Pancreas (tissue), 10 donors: ENCODE data around the gene PPP1R14B. TPM values are rescaled to one million over a fixed set of nuclear protein-coding genes. Genes with fewer than 3 reads are reported as not detected.

Experiments used
- ATAC-seq, 4 donors: fragments of 200-7000 bp; cut with Tn5 transposase; one replicate each; pipeline versions ENCODE4 v1.8.0 to v1.9.1; 2020; ENCODE audit warnings: mild to moderate bottlenecking in 4 of 4, moderate library complexity in 4 of 4
- DNase-seq, 6 donors: peaks; one replicate each; pipeline ENCODE4 v3.0.0-alpha.2; 2020
- FAIRE-seq: peaks from 2 replicates; lab custom pipeline; 2012; peaks lifted over from hg19 to GRCh38; lab: Jason Lieb, UNC
- H3K27ac ChIP-seq, 4 donors: fragments of 200-600 bp; sonication (generic); 1 replicate in 3 of 4; 2 replicates in 1 of 4; pipeline versions ENCODE4 v1.5.0 to v1.8.0; 2020
- H3K27me3 ChIP-seq, 4 donors: fragments of 200-600 bp; one replicate each; pipeline ENCODE4 v1.8.0; 2021
- H3K36me3 ChIP-seq, 3 donors: fragments of 200-600 bp; sonication (generic) in 1 of 3; one replicate each; pipeline versions ENCODE4 v1.5.0 to v1.8.0; 2020 to 2021
- H3K4me1 ChIP-seq, 3 donors: fragments of 200-600 bp; one replicate each; pipeline ENCODE4 v1.8.0; 2021
- H3K4me3 ChIP-seq, 4 donors: fragments of 200-600 bp; sonication (generic) in 2 of 4; one replicate each; pipeline versions ENCODE4 v1.5.0 to v1.8.0; 2020 to 2021
- H3K9me3 ChIP-seq, 4 donors: fragments of 200-600 bp; one replicate each; pipeline ENCODE4 v1.8.0; 2021
- CTCF ChIP-seq, 4 donors: fragments of 200-600 bp; sonication (generic) in 3 of 4; IDR thresholded peaks; one replicate each; pipeline versions ENCODE4 v1.5.0 to v1.8.0; 2021; ENCODE audit warnings: antibody characterized with exemption in 4 of 4
- WGBS, 2 donors: extraction: QIAGEN DNeasy Blood & Tissue Kit; methylation state at CpG; one replicate each; pipeline ENCODE4 v1.1.7; 2013; 5-methylcytosine and 5-hydroxymethylcytosine counted together
- intact Hi-C, 3 donors: fragments of 100-400 bp; cut with DNase I; formaldehyde crosslinking; loops; one replicate each; pipeline versions ENCODE4 v1.11.1 to v1.14.2; 2022
- polyA plus RNA-seq, 2 donors: library from polyadenylated mRNA; stranded (reverse); fragments of 200-250 nt; gene quantifications; one replicate each; pipeline ENCODE4 v1.2.3, GENCODE V29; 2013
- total RNA-seq, 6 donors: library from RNA; stranded (reverse); fragmentation: NEBNext Ultra II Directional in 4 of 6; extraction: Animal tissue kit (Norgen Biotek cat#: 25700) in 4 of 6; gene quantifications; one replicate each; pipeline versions ENCODE4 v1.2.1 to v1.2.4, GENCODE V29; 2021 to 2023
- donor health status: healthy with polysubstance abuse.
- donor health status: DM: no; HTN: no; CAD: no; lungs with moderate emphysema.
- donor health status: DM: no; HTN: no; CAD: no.
- donor health status: control.
- donor health status: control.
- donor health status: Bipolar disorder and iron deficiency.
- donor health status: DM: yes; HTN: yes; CAD: no.
- donor health status: DM: no; HTN: no; CAD: no.
- donor health status: DM: no; HTN: no; CAD: no.
- donor health status: DM: yes; HTN: yes; CAD: no.

PPP1R14B gene
- total and polyA plus RNA-seq, 8 donors = 81.6 to 180 (median 119) TPM

DNA sequence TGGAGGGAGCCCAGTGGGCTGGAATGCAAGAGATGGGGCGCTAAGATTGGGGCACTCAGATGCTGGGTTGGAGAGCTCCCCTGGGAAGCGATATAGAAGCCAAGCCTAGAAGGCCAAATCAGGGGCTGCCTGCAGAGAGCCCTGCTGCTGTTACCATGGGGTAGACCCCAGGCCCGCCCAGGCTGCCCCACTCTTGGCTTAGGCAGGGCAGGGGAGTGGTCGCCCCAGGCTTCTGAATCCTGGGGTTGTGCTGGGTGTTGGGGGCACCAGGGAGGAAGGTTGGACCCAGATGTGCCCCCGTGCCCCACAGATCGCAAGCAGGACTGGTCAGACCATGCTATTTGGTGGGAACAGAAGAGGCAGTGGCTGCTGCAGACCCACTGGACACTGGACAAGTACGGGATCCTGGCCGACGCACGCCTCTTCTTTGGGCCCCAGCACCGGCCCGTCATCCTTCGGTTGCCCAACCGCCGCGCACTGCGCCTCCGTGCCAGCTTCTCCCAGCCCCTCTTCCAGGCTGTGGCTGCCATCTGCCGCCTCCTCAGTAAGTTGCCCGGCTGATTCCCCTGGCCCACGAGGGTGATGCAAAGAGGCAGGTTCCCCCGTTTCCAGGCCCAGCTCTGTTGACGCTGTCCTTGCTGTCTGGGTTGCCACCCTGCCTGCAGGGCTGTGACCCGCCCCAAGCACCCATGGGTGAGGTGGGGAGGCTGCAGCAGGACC is 36.3 kb downstream of the PPP1R14B start:
- FAIRE-seq (no peak), ATAC-seq (no peak), DNase-seq (peak in 2 of 6 donors; percentile 16 to 66)
- Histone ChIP-seq H3K27ac (no peak overlapping the region), H3K36me3 (no peaks in the 10 kb centered on the region), H3K4me3 (no peak overlapping the region), H3K9me3 (no peaks in the 10 kb centered on the region), H3K4me1 (no peaks in the 10 kb centered on the region), H3K27me3 (no peaks in the 10 kb centered on the region)
- no peak for TF ChIP-seq CTCF (IDR thresholded peaks at IDR 0.05)
- 94% methylated on average over 21 to 24 of the region's 24 CpGs for WGBS, 2 donors
- intact Hi-C loops = no loop called here

DNA sequence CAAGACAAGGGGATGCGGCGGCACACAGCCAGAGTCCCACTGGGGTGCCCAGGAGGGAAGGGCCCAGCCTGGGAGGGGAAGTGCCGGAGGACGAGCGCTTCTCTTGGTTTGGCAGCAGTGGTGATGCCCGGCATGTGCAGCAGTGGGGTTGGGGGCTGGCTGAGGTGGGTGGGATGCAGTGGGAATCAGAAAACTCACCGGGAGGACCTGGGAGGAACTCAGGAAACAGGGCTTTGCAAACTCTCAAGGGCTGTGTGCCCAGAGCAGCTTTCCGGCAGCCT is 37.2 kb downstream of the PPP1R14B start:
- no peaks in the 10 kb centered on the region for H3K36me3 ChIP-seq
- WGBS, 2 donors = 94 to 97% methylated on average over 6 to 8 of the region's 8 CpGs
- intact Hi-C loops = loop anchor here in 2 of 3 donors (5.0 to 10.0 kb wide), 3 partner anchors 53 to 85 kb away; partner anchors contain the start of gene KCNK4 (in 2 of the 2)

GRCh38 chr11:64208796-64209562 is 37.8 kb downstream of the PPP1R14B start:
- intact Hi-C loops = loop anchor here in 2 of 3 donors (5.0 to 10.0 kb wide), 3 partner anchors 53 to 86 kb away; partner anchors contain the start of gene KCNK4 (in 2 of the 2)
- no peaks in the 10 kb centered on the region for H3K9me3 ChIP-seq
- 88% methylated on average over 18 of the region's 18 CpGs for WGBS, 2 donors

More for the DNA sequence above, 37.2 kb downstream of the PPP1R14B start:
- no peak for ATAC-seq
- FAIRE-seq = no peak
- Histone ChIP-seq H3K4me3 (no peak overlapping the region), H3K9me3 (no peaks in the 10 kb centered on the region), H3K27me3 (no peaks in the 10 kb centered on the region), H3K4me1 (no peaks in the 10 kb centered on the region), H3K27ac (no peak overlapping the region)
- peak in 1 of 6 donors; percentile 20 for DNase-seq
- no peak for TF ChIP-seq CTCF (IDR thresholded peaks at IDR 0.05)

GRCh38 chr11:64208086-64208795 is 38.5 kb downstream of the PPP1R14B start:
- DNase-seq (peak in 2 of 6 donors; percentile 13 to 58), FAIRE-seq (no peak), ATAC-seq (no peak)
- TF ChIP-seq CTCF (IDR thresholded peaks at IDR 0.05) = no peak
- peaks cover 0 to 3% (median 0%) of the 10 kb centered on the region in 3 donors for H3K4me1 ChIP-seq
- H3K9me3 ChIP-seq = no peaks in the 10 kb centered on the region
- H3K27ac ChIP-seq = peak overlapping the region in 3 of 4 donors; percentile 22 to 75 (median 68)
- peaks cover 0 to 10% (median 9%) of the 10 kb centered on the region in 3 donors for H3K36me3 ChIP-seq
- peak overlapping the region in 1 of 4 donors; percentile 40 for H3K4me3 ChIP-seq
- intact Hi-C loops = loop anchor here in 2 of 3 donors (5.0 to 10.0 kb wide), 3 partner anchors 54 to 87 kb away; partner anchors contain the start of gene KCNK4 (in 2 of the 2)
- WGBS, 2 donors = 89 to 91% methylated on average over 23 of the region's 23 CpGs
- H3K27me3 ChIP-seq = no peaks in the 10 kb centered on the region

More at GRCh38 chr11:64208796-64209562, 37.8 kb downstream of the PPP1R14B start:
- Histone ChIP-seq H3K27me3 (no peaks in the 10 kb centered on the region), H3K36me3 (peaks cover 0 to 2% (median 2%) of the 10 kb centered on the region in 3 donors), H3K4me1 (peaks cover 0 to 3% (median 0%) of the 10 kb centered on the region in 3 donors), H3K4me3 (no peak overlapping the region), H3K27ac (no peak overlapping the region)
- DNase-seq = peak in 2 of 6 donors; percentile 14 to 63
- no peak for FAIRE-seq
- no peak for ATAC-seq
- no peak for TF ChIP-seq CTCF (IDR thresholded peaks at IDR 0.05)
